ENCODE measurements around the gene ELOB. TPM values are rescaled to one million over a fixed set of nuclear protein-coding genes. Genes with fewer than 3 reads are reported as not detected.

ELOB gene
- polyA plus RNA-seq, 3 donors from 2014 or later: 252 to 523 (median 328) TPM

- peak overlapping the region in 3 of 5 donors; percentile 35 to 47 (median 39) for H3K4me3 Mint-ChIP-seq
- no peaks in the 10 kb centered on the region for H3K4me1 Mint-ChIP-seq
- no peaks in the 10 kb centered on the region for H3K36me3 Mint-ChIP-seq
- no peaks in the 10 kb centered on the region for H3K9me3 Mint-ChIP-seq
- H3K27me3 Mint-ChIP-seq (ENCODE audit: low read depth in 3 of 3): peaks cover 0 to 2% (median 1%) of the 10 kb centered on the region in 3 donors
- DNase-seq: no peak
- H3K27ac Mint-ChIP-seq: peak overlapping the region in 1 of 6 donors; percentile 65
These were observed 40.5 kb upstream of the ELOB start for GRCh38 chr16:2817340-2818271.

GRCh38 chr16:2816751-2817339 is 39.8 kb upstream of the ELOB start, which contains the start of gene PRSS21:
TSS of gene PRSS21 (plus strand) at chr16:2817237. CDS start at chr16:2817269, 32 bp downstream.
- peak within 1 kb of the TSS in 3 of 5 donors; percentile 35 to 47 (median 39) for H3K4me3 Mint-ChIP-seq
- peak within 1 kb of the TSS in 1 of 6 donors; percentile 10 for H3K27ac Mint-ChIP-seq
- H3K4me1 Mint-ChIP-seq: no peaks in the 10 kb centered on the region
- DNase-seq: peak; percentile 35 to 63 (median 42)
- H3K36me3 Mint-ChIP-seq: no peaks in the 10 kb centered on the region
- H3K9me3 Mint-ChIP-seq: no peaks in the 10 kb centered on the region
- peaks cover 0 to 2% (median 1%) of the 10 kb centered on the region in 3 donors for H3K27me3 Mint-ChIP-seq (ENCODE audit: low read depth in 3 of 3)

GRCh38 chr16:2815299-2815771 is 38.3 kb upstream of the ELOB start:
- Mint-ChIP-seq H3K27me3 (ENCODE audit: low read depth in 3 of 3) (peaks cover 0 to 6% (median 3%) of the 10 kb centered on the region in 3 donors), H3K9me3 (no peaks in the 10 kb centered on the region), H3K4me1 (peaks cover 0 to 1% of the 10 kb centered on the region in 2 donors), H3K4me3 (no peak overlapping the region), H3K36me3 (no peaks in the 10 kb centered on the region), H3K27ac (no peak overlapping the region)
- no peak for DNase-seq

- no peak for DNase-seq
- peaks cover 0 to 6% (median 3%) of the 10 kb centered on the region in 3 donors for H3K27me3 Mint-ChIP-seq (ENCODE audit: low read depth in 3 of 3)
- H3K27ac Mint-ChIP-seq: no peak overlapping the region
- no peaks in the 10 kb centered on the region for H3K36me3 Mint-ChIP-seq
- H3K9me3 Mint-ChIP-seq: no peaks in the 10 kb centered on the region
- H3K4me3 Mint-ChIP-seq: no peak overlapping the region
- peaks cover 0 to 1% of the 10 kb centered on the region in 2 donors for H3K4me1 Mint-ChIP-seq
These were observed 37.6 kb upstream of the ELOB start for GRCh38 chr16:2814551-2815298.

- H3K27ac Mint-ChIP-seq: no peak overlapping the region
- peaks cover 0 to 6% (median 3%) of the 10 kb centered on the region in 3 donors for H3K27me3 Mint-ChIP-seq (ENCODE audit: low read depth in 3 of 3)
- peaks cover 0 to 1% of the 10 kb centered on the region in 2 donors for H3K4me1 Mint-ChIP-seq
- H3K36me3 Mint-ChIP-seq: no peaks in the 10 kb centered on the region
- DNase-seq: no peak
- no peaks in the 10 kb centered on the region for H3K9me3 Mint-ChIP-seq
- H3K4me3 Mint-ChIP-seq: no peak overlapping the region
These were observed 36.7 kb upstream of the ELOB start for GRCh38 chr16:2813771-2814221.

- Mint-ChIP-seq H3K36me3 (no peaks in the 10 kb centered on the region), H3K9me3 (no peaks in the 10 kb centered on the region), H3K4me3 (no peak overlapping the region), H3K27me3 (ENCODE audit: low read depth in 3 of 3) (peaks cover 0 to 8% (median 3%) of the 10 kb centered on the region in 3 donors), H3K27ac (no peak overlapping the region), H3K4me1 (peaks cover 0 to 1% of the 10 kb centered on the region in 2 donors)
- DNase-seq: no peak
These were observed 34.8 kb upstream of the ELOB start for GRCh38 chr16:2811703-2812471.

GRCh38 chr16:2810651-2811050 is 33.6 kb upstream of the ELOB start:
- no peak for DNase-seq
- Mint-ChIP-seq H3K9me3 (no peaks in the 10 kb centered on the region), H3K36me3 (no peaks in the 10 kb centered on the region), H3K4me1 (peaks cover 0 to 1% of the 10 kb centered on the region in 2 donors), H3K27me3 (ENCODE audit: low read depth in 3 of 3) (peaks cover 1 to 8% (median 5%) of the 10 kb centered on the region in 3 donors), H3K4me3 (no peak overlapping the region), H3K27ac (peak overlapping the region in 1 of 6 donors; percentile 17)

GRCh38 chr16:2809149-2809760 is 32.2 kb upstream of the ELOB start:
- no peak for DNase-seq
- peaks cover 4 to 8% (median 6%) of the 10 kb centered on the region in 3 donors for H3K27me3 Mint-ChIP-seq (ENCODE audit: low read depth in 3 of 3)
- H3K36me3 Mint-ChIP-seq: no peaks in the 10 kb centered on the region
- no peak overlapping the region for H3K27ac Mint-ChIP-seq
- H3K4me1 Mint-ChIP-seq: peaks cover 0 to 1% of the 10 kb centered on the region in 2 donors
- no peaks in the 10 kb centered on the region for H3K9me3 Mint-ChIP-seq
- H3K4me3 Mint-ChIP-seq: no peak overlapping the region

GRCh38 chr16:2808181-2808580 is 31.1 kb upstream of the ELOB start:
- H3K27ac Mint-ChIP-seq: no peak overlapping the region
- no peak overlapping the region for H3K4me3 Mint-ChIP-seq
- H3K4me1 Mint-ChIP-seq: peaks cover 0 to 1% of the 10 kb centered on the region in 2 donors
- peaks cover 0 to 6% (median 0%) of the 10 kb centered on the region in 6 donors for H3K9me3 Mint-ChIP-seq
- no peaks in the 10 kb centered on the region for H3K36me3 Mint-ChIP-seq
- no peak for DNase-seq
- peaks cover 4 to 9% (median 6%) of the 10 kb centered on the region in 3 donors for H3K27me3 Mint-ChIP-seq (ENCODE audit: low read depth in 3 of 3)

GRCh38 chr16:2806286-2806685 is 29.2 kb upstream of the ELOB start:
- Mint-ChIP-seq H3K36me3 (no peaks in the 10 kb centered on the region), H3K27ac (no peak overlapping the region), H3K4me1 (no peaks in the 10 kb centered on the region), H3K4me3 (no peak overlapping the region), H3K27me3 (ENCODE audit: low read depth in 3 of 3) (peaks cover 4 to 9% (median 6%) of the 10 kb centered on the region in 3 donors), H3K9me3 (peaks cover 0 to 6% (median 0%) of the 10 kb centered on the region in 6 donors)
- no peak for DNase-seq

- DNase-seq: no peak
- no peaks in the 10 kb centered on the region for H3K4me1 Mint-ChIP-seq
- peaks cover 2 to 6% (median 4%) of the 10 kb centered on the region in 3 donors for H3K27me3 Mint-ChIP-seq (ENCODE audit: low read depth in 3 of 3)
- H3K27ac Mint-ChIP-seq: no peak overlapping the region
- H3K9me3 Mint-ChIP-seq: peaks cover 0 to 6% (median 0%) of the 10 kb centered on the region in 6 donors
- no peak overlapping the region for H3K4me3 Mint-ChIP-seq
- H3K36me3 Mint-ChIP-seq: no peaks in the 10 kb centered on the region
These were observed 27.6 kb upstream of the ELOB start for GRCh38 chr16:2804728-2805127.

- Mint-ChIP-seq H3K4me3 (no peak overlapping the region), H3K36me3 (no peaks in the 10 kb centered on the region), H3K27me3 (ENCODE audit: low read depth in 3 of 3) (peaks cover 2 to 6% (median 4%) of the 10 kb centered on the region in 3 donors), H3K4me1 (no peaks in the 10 kb centered on the region), H3K9me3 (peaks cover 0 to 6% (median 0%) of the 10 kb centered on the region in 6 donors), H3K27ac (no peak overlapping the region)
- DNase-seq: no peak
These were observed 26.6 kb upstream of the ELOB start for GRCh38 chr16:2803545-2804195.
